ENCODE measurements around the gene TRIM2.

- TF ChIP-seq CTCF (conservative IDR thresholded peaks at IDR 0.05) (no peak), EZH2 (IDR thresholded peaks at IDR 0.05; ENCODE audit: low read depth) (no peak)
Measured at GRCh38 chr4:153204247-153204671, at the start of gene TRIM2.

Measured in PC-9 (cell line).